HCT116 (cell line): ENCODE measurements around the gene CDC42BPA. TPM values are rescaled to one million over a fixed set of nuclear protein-coding genes. Genes with fewer than 3 reads are reported as not detected.

Experiments
- ATAC-seq: fragments of 200-7000 bp; cut with Tn5 transposase; 2 replicates; pipeline ENCODE4 v1.9.1; 2020; ENCODE audit warnings: mild to moderate bottlenecking, moderate library complexity
- BruUV-seq: library from RNA; stranded (reverse); fragments of 400-500 nt; replicated peaks from 2 replicates; lab custom pipeline; 2021; lab: Mats Ljungman, UMichigan
- CTCF ChIA-PET: fragments of 300-600 bp; sonication (Branson Sonifier 250); formaldehyde crosslinking; loops from one replicate; lab custom pipeline; 2021; ENCODE audit warnings: antibody characterized with exemption; lab: Charles Lee
- POLR2A ChIA-PET: fragments of 300-600, 350-600 bp; sonication (Branson Sonifier 250); formaldehyde crosslinking; loops from one replicate; lab custom pipeline; 2021; ENCODE audit warnings: antibody characterized with exemption; lab: Charles Lee
- RAD21 ChIA-PET, 2 experiments: fragments of 300-600 bp; sonication (Branson Sonifier 250); formaldehyde crosslinking; loops; one replicate each; lab custom pipeline; 2023; ENCODE audit warnings: low total read pairs in 2 of 2; ENCODE audit not compliant: uncharacterized antibody in 2 of 2, unreplicated experiment in 2 of 2, low non-redundant PET in 1 of 2; lab: Charles Lee
- DNase-seq: peaks from one replicate; pipeline ENCODE4 v3.0.0-alpha.2; 2010; ENCODE audit warnings: low read depth, low spot score
- H2AFZ ChIP-seq: fragments of 200-600 bp; shearing (Covaris generic), sonication (generic); 2 replicates; pipeline ENCODE4 v1.6.1; 2017; ENCODE audit warnings: low read depth, mixed run types, mixed read lengths, antibody characterized with exemption, low read length; ENCODE audit not compliant: poor library complexity, severe bottlenecking
- H3K27ac ChIP-seq: 2 replicates; pipeline ENCODE4 v1.5.1; 2012; ENCODE audit warnings: low read depth, low read length
- H3K27me3 ChIP-seq: fragments of 200-600 bp; sonication (generic); 2 replicates; pipeline ENCODE4 v1.6.1; 2016; ENCODE audit warnings: mixed run types, low read length, mixed read lengths; ENCODE audit not compliant: insufficient read depth
- H3K36me3 ChIP-seq, 2 experiments: fragments of 200-500 bp in 1 of 2; fragments of 200-600 bp in 1 of 2; sonication (Bioruptor generic) in 1 of 2; sonication (generic) in 1 of 2; 2 replicates each; pipeline versions ENCODE4 v1.5.1 to v1.6.1; 2014 to 2016; ENCODE audit warnings: low read length in 2 of 2, inconsistent platforms in 1 of 2, mixed read lengths in 1 of 2, mixed run types in 1 of 2; ENCODE audit not compliant: insufficient read depth in 2 of 2, control insufficient read depth in 1 of 2
- H3K4me1 ChIP-seq, 2 experiments: fragments of 200-600 bp in 1 of 2; sonication (generic) in 1 of 2; 2 replicates each; pipeline versions ENCODE4 v1.5.1 to v1.6.1; 2012 to 2017; ENCODE audit warnings: low read length in 2 of 2, inconsistent platforms in 1 of 2, mild to moderate bottlenecking in 1 of 2, mixed read lengths in 1 of 2, mixed run types in 1 of 2, moderate library complexity in 1 of 2; ENCODE audit not compliant: insufficient read depth in 2 of 2, control insufficient read depth in 1 of 2
- H3K4me2 ChIP-seq: fragments of 200-600 bp; sonication (generic); 2 replicates; pipeline ENCODE4 v1.6.1; 2017; ENCODE audit warnings: mixed run types, low read length, mixed read lengths
- H3K4me3 ChIP-seq, 2 experiments: fragments of 200-600 bp in 1 of 2; sonication (generic) in 1 of 2; replicated peaks in 1 of 2; 2 replicates each; pipeline ENCODE4 v1.5.1; 2011 to 2016; ENCODE audit warnings: low read length in 2 of 2, control low read depth in 1 of 2, low read depth in 1 of 2, mild to moderate bottlenecking in 1 of 2, mixed read lengths in 1 of 2, mixed run types in 1 of 2
- H3K79me2 ChIP-seq: fragments of 200-600 bp; sonication (generic); 2 replicates; pipeline ENCODE4 v1.6.1; 2017; ENCODE audit warnings: mild to moderate bottlenecking, mixed run types, low read length, moderate library complexity, mixed read lengths; ENCODE audit not compliant: insufficient read depth
- H3K9ac ChIP-seq: fragments of 200-600 bp; sonication (generic); 2 replicates; pipeline ENCODE4 v1.6.1; 2016; ENCODE audit warnings: low read length, mixed read lengths
- H3K9me2 ChIP-seq: fragments of 200-600 bp; sonication (generic), shearing (Covaris generic); 2 replicates; pipeline ENCODE4 v1.6.1; 2017; ENCODE audit warnings: mixed run types, mild to moderate bottlenecking, moderate library complexity; ENCODE audit not compliant: insufficient read depth
- H3K9me3 ChIP-seq, 2 experiments: fragments of 200-500 bp in 1 of 2; fragments of 200-600 bp in 1 of 2; sonication (Bioruptor generic) in 1 of 2; sonication (generic) in 1 of 2; 2 replicates each; pipeline ENCODE4 v1.6.1; 2014 to 2017; ENCODE audit warnings: low read length in 2 of 2, mixed read lengths in 2 of 2, inconsistent platforms in 1 of 2, low read depth in 1 of 2, mild to moderate bottlenecking in 1 of 2, mixed run types in 1 of 2, moderate library complexity in 1 of 2; ENCODE audit not compliant: control insufficient read depth in 1 of 2, insufficient read depth in 1 of 2
- H4K20me1 ChIP-seq: fragments of 200-600 bp; sonication (generic), shearing (Covaris generic); 2 replicates; pipeline ENCODE4 v1.6.1; 2017; ENCODE audit warnings: mixed run types, mild to moderate bottlenecking, moderate library complexity; ENCODE audit not compliant: insufficient read depth
- ATF3 ChIP-seq: IDR thresholded peaks from 2 replicates; pipeline ENCODE4 v1.6.1; 2012
- CEBPB ChIP-seq: IDR thresholded peaks from 2 replicates; pipeline ENCODE4 v1.6.1; 2012; ENCODE audit warnings: low read depth
- EGR1 ChIP-seq: IDR thresholded peaks from 2 replicates; pipeline ENCODE4 v1.6.1; 2012; ENCODE audit warnings: low read depth
- EZH2 ChIP-seq: fragments of 200-600 bp; sonication (generic); IDR thresholded peaks from 2 replicates; pipeline ENCODE4 v1.6.1; 2017; ENCODE audit warnings: antibody characterized with exemption, mixed run types
- FOSL1 ChIP-seq: IDR thresholded peaks from 2 replicates; pipeline ENCODE4 v1.6.1; 2012; ENCODE audit warnings: low read depth
- MAX ChIP-seq: IDR thresholded peaks from 2 replicates; pipeline ENCODE4 v1.6.1; 2012
- POLR2AphosphoS5 ChIP-seq: IDR thresholded peaks from 2 replicates; pipeline ENCODE4 v1.6.1; 2011; ENCODE audit warnings: mild to moderate bottlenecking, low read depth, low read length, moderate library complexity
- RAD21 ChIP-seq: IDR thresholded peaks from 2 replicates; pipeline ENCODE4 v1.6.1; 2012; ENCODE audit warnings: low read depth, mild to moderate bottlenecking
- REST ChIP-seq: IDR thresholded peaks from 2 replicates; pipeline ENCODE4 v1.6.1; 2012; ENCODE audit warnings: low read depth
- SIN3A ChIP-seq: IDR thresholded peaks from 2 replicates; pipeline ENCODE4 v1.6.1; 2012; ENCODE audit warnings: low read depth
- SP1 ChIP-seq: IDR thresholded peaks from 2 replicates; pipeline ENCODE4 v1.6.1; 2012; ENCODE audit warnings: low read depth
- SRF ChIP-seq: IDR thresholded peaks from 2 replicates; pipeline ENCODE4 v1.6.1; 2012; ENCODE audit warnings: low read depth
- YY1 ChIP-seq: IDR thresholded peaks from 2 replicates; pipeline ENCODE4 v1.6.1; 2011; ENCODE audit warnings: low read length, low read depth, moderate library complexity, mild to moderate bottlenecking; ENCODE audit not compliant: insufficient replicate concordance; ENCODE audit errors: extremely low read depth
- ZBTB33 ChIP-seq: IDR thresholded peaks from 2 replicates; pipeline ENCODE4 v1.6.1; 2011; ENCODE audit warnings: mild to moderate bottlenecking, low read length, moderate library complexity; ENCODE audit not compliant: insufficient replicate concordance; ENCODE audit errors: extremely low read depth
- ZFX ChIP-seq: fragments of 450-650 bp; IDR thresholded peaks from 2 replicates; pipeline ENCODE4 v1.6.1; 2017
- intact Hi-C: fragments of 100-400 bp; cut with micrococcal nuclease; formaldehyde crosslinking; loops from 2 replicates; pipeline ENCODE4 v1.10.0; 2022
- total RNA-seq: library from RNA; stranded (reverse); gene quantifications from one replicate; pipeline ENCODE4 v1.2.1, GENCODE V29; 2021; ENCODE audit not compliant: unreplicated experiment

Gene CDC42BPA
- total RNA-seq, 1 experiment from 2014 or later, result 44.0 TPM

- Histone ChIP-seq H3K27ac (no peak overlapping the region), H3K4me2 (no peak overlapping the region), H3K79me2 (no peaks in the 10 kb centered on the region), H3K4me1 (no peaks in the 10 kb centered on the region), H3K4me3 (no peak overlapping the region), H3K9me3 (no peaks in the 10 kb centered on the region), H4K20me1 (peaks cover 5% of the 10 kb centered on the region; the same call in 1 of the 2 replicates), H3K9me2 (no peaks in the 10 kb centered on the region), H3K36me3 (no peaks in the 10 kb centered on the region), H3K27me3 (no peaks in the 10 kb centered on the region), H2AFZ (no peak overlapping the region), H3K9ac (no peak overlapping the region)
- intact Hi-C loops, result no loop called here
- no TSS peak for BruUV-seq
- DNase-seq (no peak), ATAC-seq (no peak)
- ChIA-PET CTCF (no interaction called here), RAD21 (no interaction called here), POLR2A (no interaction called here)
- TF ChIP-seq ZBTB33, result no peak
- no peak for TF ChIP-seq SP1
- TF ChIP-seq SRF, result no peak
- TF ChIP-seq POLR2AphosphoS5, result no peak
Observed at GRCh38 chr1:227059076-227059475, 259.2 kb downstream of the CDC42BPA start.

- H3K36me3 ChIP-seq, result no peaks in the 10 kb centered on the region
- no peaks in the 10 kb centered on the region for H3K9me2 ChIP-seq
- RAD21 ChIA-PET, result no interaction called here
- DNase-seq (no peak), ATAC-seq (no peak)
- no peak overlapping the region for H3K4me2 ChIP-seq
- H3K79me2 ChIP-seq, result no peaks in the 10 kb centered on the region
- H3K27ac ChIP-seq, result no peak overlapping the region
- intact Hi-C loops, result no loop called here
- no peak overlapping the region for H3K9ac ChIP-seq
- POLR2A ChIA-PET, result no interaction called here
- CTCF ChIA-PET, result no interaction called here
- H2AFZ ChIP-seq, result no peak overlapping the region
- TF ChIP-seq ZFX (no peak), REST (no peak), MAX (no peak), CEBPB (no peak), RAD21 (no peak), FOSL1 (no peak), SP1 (no peak), YY1 (no peak), ATF3 (no peak), SRF (no peak), EZH2 (no peak), SIN3A (no peak), EGR1 (no peak)
- H3K4me3 ChIP-seq, result no peak overlapping the region
- H4K20me1 ChIP-seq, result peaks cover 5% of the 10 kb centered on the region; the same call in 1 of the 2 replicates
- no peaks in the 10 kb centered on the region for H3K27me3 ChIP-seq
- H3K4me1 ChIP-seq, result no peaks in the 10 kb centered on the region
- no TSS peak for BruUV-seq
- H3K9me3 ChIP-seq, result no peaks in the 10 kb centered on the region
Observed at GRCh38 chr1:227058321-227058751, 260.0 kb downstream of the CDC42BPA start.
